ENCODE results near the gene ARHGEF10L.
A peak's percentile ranks its signal among the peaks of the same experiment; 100 is the strongest.
"Not testable (repeated sequence)": the region's sequence is repeated elsewhere in the genome, so short reads cannot be mapped to it uniquely, and the experiment has no call there.

The ARHGEF10L gene

DNA sequence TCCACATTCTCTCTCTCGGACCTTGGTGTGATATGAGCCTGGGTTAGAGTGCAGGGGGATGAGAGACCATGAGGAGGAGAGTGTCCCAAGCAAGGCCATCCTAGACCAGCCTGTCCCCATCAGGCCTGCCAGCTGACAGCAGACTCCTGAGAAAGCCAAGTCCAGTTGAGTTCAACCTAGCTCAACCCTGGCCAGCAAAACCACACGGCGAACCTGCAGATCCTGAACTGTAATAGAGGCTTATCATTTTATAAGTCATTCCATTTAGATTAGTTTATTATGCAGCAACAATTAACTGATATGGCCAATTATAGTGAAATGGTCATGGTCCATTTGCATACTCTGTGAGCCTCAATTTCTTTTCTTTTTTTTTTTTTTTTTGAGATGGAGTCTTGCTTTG lies 36.4 kb upstream of the ARHGEF10L start:
- no peak overlapping the region for H3K4me3 ChIP-seq (ENCODE audit: low read depth, low read length)
- TF ChIP-seq, protein P1, sequence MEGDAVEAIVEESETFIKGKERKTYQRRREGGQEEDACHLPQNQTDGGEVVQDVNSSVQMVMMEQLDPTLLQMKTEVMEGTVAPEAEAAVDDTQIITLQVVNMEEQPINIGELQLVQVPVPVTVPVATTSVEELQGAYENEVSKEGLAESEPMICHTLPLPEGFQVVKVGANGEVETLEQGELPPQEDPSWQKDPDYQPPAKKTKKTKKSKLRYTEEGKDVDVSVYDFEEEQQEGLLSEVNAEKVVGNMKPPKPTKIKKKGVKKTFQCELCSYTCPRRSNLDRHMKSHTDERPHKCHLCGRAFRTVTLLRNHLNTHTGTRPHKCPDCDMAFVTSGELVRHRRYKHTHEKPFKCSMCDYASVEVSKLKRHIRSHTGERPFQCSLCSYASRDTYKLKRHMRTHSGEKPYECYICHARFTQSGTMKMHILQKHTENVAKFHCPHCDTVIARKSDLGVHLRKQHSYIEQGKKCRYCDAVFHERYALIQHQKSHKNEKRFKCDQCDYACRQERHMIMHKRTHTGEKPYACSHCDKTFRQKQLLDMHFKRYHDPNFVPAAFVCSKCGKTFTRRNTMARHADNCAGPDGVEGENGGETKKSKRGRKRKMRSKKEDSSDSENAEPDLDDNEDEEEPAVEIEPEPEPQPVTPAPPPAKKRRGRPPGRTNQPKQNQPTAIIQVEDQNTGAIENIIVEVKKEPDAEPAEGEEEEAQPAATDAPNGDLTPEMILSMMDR (conservative IDR thresholded peaks at IDR 0.05; ENCODE audit: low read depth, low read length): no peak
- DNase-seq (ENCODE audit: low read depth): no peak

DNA sequence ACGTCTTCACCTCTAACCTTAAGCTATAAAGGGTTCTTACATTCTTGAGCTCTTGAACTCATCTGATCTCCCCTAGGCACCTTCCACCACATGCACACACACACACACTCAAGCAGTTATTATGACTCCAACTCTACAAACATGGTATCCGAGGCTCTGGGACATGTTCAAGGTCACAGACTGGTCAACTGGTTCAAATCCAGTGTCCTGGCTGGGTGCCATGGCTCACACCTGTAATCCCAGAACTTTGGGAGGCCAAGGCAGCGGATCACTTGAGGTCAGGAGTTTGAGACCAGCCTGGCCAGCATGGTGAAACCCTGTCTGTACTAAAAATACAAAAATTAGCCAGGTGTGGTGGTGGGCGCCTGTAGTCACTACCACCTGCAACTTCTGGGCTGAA lies 32.3 kb upstream of the ARHGEF10L start:
- DNase-seq (ENCODE audit: low read depth); H3K4me3 ChIP-seq (ENCODE audit: low read depth, low read length): not testable (repeated sequence)

DNA sequence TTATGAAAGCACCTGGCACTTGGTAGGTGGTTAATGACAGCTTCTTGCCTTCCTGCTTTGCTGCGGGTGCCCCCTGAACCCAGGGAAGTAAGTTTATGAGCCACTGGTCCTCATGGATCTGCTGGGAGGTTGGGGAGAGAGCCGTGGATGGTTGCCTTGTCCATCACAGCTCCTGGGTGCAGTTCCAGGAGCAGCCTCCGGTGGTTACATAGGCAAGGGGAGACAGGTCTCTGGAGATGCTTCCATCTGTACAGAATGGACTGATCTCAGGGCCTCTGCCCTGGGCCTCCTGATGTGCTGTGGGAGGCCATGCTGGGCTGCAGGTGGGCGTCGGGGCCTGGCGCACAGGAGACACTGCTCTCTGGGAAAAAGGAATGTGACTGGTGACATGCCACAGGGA lies 31.6 kb upstream of the ARHGEF10L start:
- TF ChIP-seq, protein P1 (conservative IDR thresholded peaks at IDR 0.05; ENCODE audit: low read depth, low read length): peak; percentile 38
- no peak overlapping the region for H3K4me3 ChIP-seq (ENCODE audit: low read depth, low read length)
- DNase-seq (ENCODE audit: low read depth): no peak

DNA sequence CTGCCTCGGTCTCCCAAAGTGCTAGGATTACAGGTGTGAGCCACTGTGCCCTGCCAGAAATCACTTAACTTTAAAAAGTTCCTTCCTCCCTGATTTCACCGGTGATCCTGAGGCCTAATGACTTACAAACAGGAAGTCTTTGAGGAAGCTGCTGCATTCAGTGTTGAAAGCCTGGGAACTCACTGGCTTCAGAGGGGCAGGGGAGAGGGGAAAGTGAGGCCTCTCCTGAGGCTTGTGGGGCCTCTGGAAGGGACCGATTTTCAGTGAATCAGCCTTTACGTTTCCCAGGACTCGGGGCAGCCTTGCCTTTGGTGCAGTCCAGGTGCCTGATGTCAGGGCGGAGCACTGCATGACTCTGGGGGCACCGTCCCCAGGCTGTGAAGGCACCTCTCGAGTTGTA lies 30.1 kb upstream of the ARHGEF10L start:
- no peak overlapping the region for H3K4me3 ChIP-seq (ENCODE audit: low read depth, low read length)
- TF ChIP-seq, protein P1 (conservative IDR thresholded peaks at IDR 0.05; ENCODE audit: low read depth, low read length): no peak
- no peak for DNase-seq (ENCODE audit: low read depth)

DNA sequence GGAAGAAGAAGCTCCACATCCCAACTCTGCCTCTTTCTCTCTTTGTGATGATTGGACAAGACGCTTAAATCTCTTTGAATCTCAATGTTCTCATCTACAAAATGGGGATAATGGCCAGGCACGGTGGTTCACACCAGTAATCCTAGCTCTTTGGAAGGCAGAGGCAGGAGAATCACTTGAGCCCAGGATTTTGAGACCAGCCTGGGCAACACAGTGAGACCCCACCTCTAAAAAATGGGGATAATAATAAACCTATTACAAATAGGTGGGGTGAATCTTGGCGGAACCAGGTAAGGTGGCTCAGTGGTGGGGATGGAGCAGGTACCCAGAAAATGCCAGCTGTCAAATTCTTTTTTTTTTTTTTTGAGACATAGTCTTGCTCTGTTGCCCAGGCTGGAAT lies 29.4 kb upstream of the ARHGEF10L start:
- TF ChIP-seq, protein P1 (conservative IDR thresholded peaks at IDR 0.05; ENCODE audit: low read depth, low read length): no peak
- no peak for DNase-seq (ENCODE audit: low read depth)

DNA sequence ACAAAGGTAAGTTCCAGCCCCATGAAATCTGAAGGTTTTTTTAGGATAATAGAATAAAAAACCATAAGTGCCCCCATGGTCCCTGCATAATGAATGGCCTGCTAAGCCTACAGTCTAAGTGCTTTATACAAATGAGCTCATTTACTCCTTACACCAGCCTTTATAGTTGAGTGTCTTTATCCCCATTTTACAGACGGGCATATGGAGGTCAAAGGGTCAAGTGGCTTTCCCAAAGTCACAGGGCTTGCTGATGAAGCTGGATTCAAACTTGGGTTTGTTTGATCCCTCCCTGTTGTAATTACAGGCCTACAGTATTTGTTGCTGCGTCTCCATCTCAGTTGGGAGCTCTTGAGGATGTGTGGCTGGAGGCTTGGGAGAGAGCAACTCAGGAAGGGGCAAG lies 28.3 kb upstream of the ARHGEF10L start:
- TF ChIP-seq, protein P1 (conservative IDR thresholded peaks at IDR 0.05; ENCODE audit: low read depth, low read length): no peak
- H3K4me3 ChIP-seq (ENCODE audit: low read depth, low read length): no peak overlapping the region

More for the DNA sequence above, 29.4 kb upstream of the ARHGEF10L start:
- no peak overlapping the region for H3K4me3 ChIP-seq (ENCODE audit: low read depth, low read length)

DNA sequence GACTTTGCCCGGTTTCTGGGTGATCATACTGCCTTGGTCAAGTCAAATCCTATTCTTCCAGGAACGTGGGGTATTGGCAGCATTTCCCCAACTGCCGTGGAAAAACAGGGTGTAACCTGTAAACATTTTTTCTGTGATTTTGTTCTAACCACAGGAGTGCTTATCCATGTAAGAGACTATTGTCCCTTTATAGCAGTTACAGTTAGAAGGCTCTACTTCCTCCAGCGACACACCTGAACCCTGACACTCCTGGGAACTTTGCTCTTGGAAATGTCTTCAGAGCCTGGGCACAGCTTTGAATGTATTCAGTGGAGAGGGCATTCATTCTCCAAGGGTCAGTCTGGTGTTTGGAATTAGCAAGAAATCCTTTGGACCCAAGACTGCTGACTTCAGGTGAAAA lies 26.4 kb upstream of the ARHGEF10L start:
- DNase-seq (ENCODE audit: low read depth): no peak
- TF ChIP-seq, protein P1 (conservative IDR thresholded peaks at IDR 0.05; ENCODE audit: low read depth, low read length): no peak
- H3K4me3 ChIP-seq (ENCODE audit: low read depth, low read length): no peak overlapping the region

More for the DNA sequence above, 28.3 kb upstream of the ARHGEF10L start:
- no peak for DNase-seq (ENCODE audit: low read depth)

DNA sequence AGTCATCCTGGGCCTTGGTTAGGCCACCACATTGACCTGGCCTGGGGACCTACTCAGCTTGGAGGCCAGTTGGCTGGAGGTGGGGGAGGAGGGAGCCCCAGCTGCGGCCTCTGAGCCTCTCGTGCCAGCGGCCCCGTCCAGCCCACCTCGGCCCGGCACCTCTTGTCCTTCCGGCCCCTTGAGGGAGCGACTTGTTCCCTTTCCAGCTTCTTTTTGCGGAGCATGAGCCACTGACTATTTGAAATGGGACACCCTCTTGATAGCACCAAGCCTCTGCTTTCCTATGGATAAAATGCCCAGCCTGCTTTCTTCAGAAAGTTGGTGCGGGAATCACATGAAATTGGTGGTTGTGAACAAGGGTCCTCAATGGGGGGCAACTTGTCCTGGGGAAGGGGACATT lies 24.7 kb upstream of the ARHGEF10L start:
- no peak for DNase-seq (ENCODE audit: low read depth)
- no peak overlapping the region for H3K4me3 ChIP-seq (ENCODE audit: low read depth, low read length)
- TF ChIP-seq, protein P1 (conservative IDR thresholded peaks at IDR 0.05; ENCODE audit: low read depth, low read length): no peak

Measured in choroid plexus epithelial cell (primary cell).